Astrocyte of the hippocampus (primary cell): ENCODE data around the gene HELZ.
A peak's percentile ranks its signal among the peaks of the same experiment; 100 is the strongest.

Experiments
- DNase-seq: peaks from one replicate; pipeline ENCODE4 v3.0.0; 2011; ENCODE audit warnings: low read depth, low spot score

Gene HELZ

GRCh38 chr17:67078292-67078691 is 166.7 kb downstream of the HELZ start:
- no peak for DNase-seq

- no peak for DNase-seq
These were observed 168.7 kb downstream of the HELZ start for GRCh38 chr17:67076290-67076689.

- no peak for DNase-seq
These were observed 170.2 kb downstream of the HELZ start for GRCh38 chr17:67074781-67075180.

GRCh38 chr17:67072885-67073284 is 172.1 kb downstream of the HELZ start:
- no peak for DNase-seq

- DNase-seq = no peak
These were observed 173.4 kb downstream of the HELZ start for GRCh38 chr17:67071595-67071994.

GRCh38 chr17:67069603-67070136 is 175.3 kb downstream of the HELZ start:
- DNase-seq = no peak

- DNase-seq = no peak
These were observed 176.0 kb downstream of the HELZ start for GRCh38 chr17:67068999-67069398.

GRCh38 chr17:67067571-67068482 is 177.2 kb downstream of the HELZ start:
- no peak for DNase-seq

GRCh38 chr17:67066717-67067116 is 178.3 kb downstream of the HELZ start:
- DNase-seq = no peak

- no peak for DNase-seq
These were observed 181.9 kb downstream of the HELZ start for GRCh38 chr17:67063141-67063540.

GRCh38 chr17:67059372-67059771 is 185.6 kb downstream of the HELZ start:
- DNase-seq = peak; percentile 48

GRCh38 chr17:67058036-67058435 is 187.0 kb downstream of the HELZ start:
- no peak for DNase-seq

GRCh38 chr17:67056746-67057490 is 188.1 kb downstream of the HELZ start:
- no peak for DNase-seq

GRCh38 chr17:67055811-67056745 is 188.9 kb downstream of the HELZ start:
- DNase-seq = no peak

- DNase-seq = no peak
These were observed 190.0 kb downstream of the HELZ start for GRCh38 chr17:67055041-67055443.

GRCh38 chr17:67054608-67055007 is 190.4 kb downstream of the HELZ start:
- no peak for DNase-seq

GRCh38 chr17:67054011-67054591 is 190.9 kb downstream of the HELZ start:
- DNase-seq = no peak

- DNase-seq = no peak
These were observed 191.5 kb downstream of the HELZ start for GRCh38 chr17:67053438-67054000.

GRCh38 chr17:67052720-67053437 is 192.1 kb downstream of the HELZ start:
- no peak for DNase-seq

- DNase-seq = no peak
These were observed 193.2 kb downstream of the HELZ start for GRCh38 chr17:67051837-67052236.
